Tibial nerve (tissue), 4 donors: ENCODE data around the gene LRBA. TPM values are rescaled to one million over a fixed set of nuclear protein-coding genes. Genes with fewer than 3 reads are reported as not detected.
"Not testable (repeated sequence)": the region's sequence is repeated elsewhere in the genome, so short reads cannot be mapped to it uniquely, and the experiment has no call there.

Source experiments
- DNase-seq, 2 donors: peaks; one replicate each; pipeline ENCODE4 v3.0.0-alpha.2; 2019; ENCODE audit warnings: low spot score in 2 of 2
- H3K27ac ChIP-seq, 4 donors: fragments of 200-600 bp; sonication (generic) in 3 of 4; one replicate each; pipeline ENCODE4 v1.5.1; 2017 to 2019; ENCODE audit warnings: mild to moderate bottlenecking in 1 of 4
- H3K27me3 ChIP-seq, 2 donors: fragments of 200-600 bp; sonication (generic) in 1 of 2; one replicate each; pipeline versions ENCODE4 v1.5.1 to v1.6.0; 2017 to 2019
- H3K36me3 ChIP-seq, 3 donors: fragments of 200-600 bp; sonication (generic); one replicate each; pipeline ENCODE4 v1.5.1; 2018 to 2019
- H3K4me1 ChIP-seq, 4 donors: fragments of 200-600 bp; sonication (generic) in 3 of 4; one replicate each; pipeline ENCODE4 v1.5.1; 2017 to 2019
- H3K4me3 ChIP-seq, 4 donors: fragments of 200-600 bp; sonication (generic) in 3 of 4; one replicate each; pipeline ENCODE4 v1.5.1; 2017 to 2019; ENCODE audit warnings: mild to moderate bottlenecking in 1 of 4, moderate library complexity in 1 of 4
- H3K9me3 ChIP-seq, 4 donors: fragments of 200-600 bp; sonication (generic) in 3 of 4; one replicate each; pipeline ENCODE4 v1.5.1; 2017 to 2019
- CTCF ChIP-seq, 5 experiments: fragments of 200-600 bp in 3 of 5; fragments of 450-650 bp in 2 of 5; sonication (generic) in 3 of 5; IDR thresholded peaks; one replicate each; pipeline ENCODE4 v1.5.1; 2016 to 2019; ENCODE audit warnings: antibody characterized with exemption in 5 of 5, mild to moderate bottlenecking in 3 of 5, moderate library complexity in 2 of 5
- EP300 ChIP-seq, 2 donors: sonication (generic); formaldehyde crosslinking; IDR thresholded peaks; one replicate each; pipeline ENCODE4 v1.6.1; 2017; ENCODE audit warnings: antibody characterized with exemption in 2 of 2, mild to moderate bottlenecking in 1 of 2
- POLR2A ChIP-seq, 2 donors: fragments of 450-650 bp; IDR thresholded peaks; one replicate each; pipeline ENCODE4 v1.6.1; 2017; ENCODE audit warnings: antibody characterized with exemption in 2 of 2, mild to moderate bottlenecking in 2 of 2, moderate library complexity in 2 of 2
- WGBS, 2 donors: methylation state at CpG; one replicate each; pipeline ENCODE4 v1.1.5; 2018; 5-methylcytosine and 5-hydroxymethylcytosine counted together
- total RNA-seq, 4 donors: library from RNA; depleted of rRNA; stranded (reverse); fragments of >200 nt; gene quantifications; one replicate each; pipeline ENCODE4 v1.1.0, GENCODE V29; 2016

The LRBA gene
- total RNA-seq, 4 donors from 2014 or later: 35.4 to 43.1 (median 38.0) TPM

DNA sequence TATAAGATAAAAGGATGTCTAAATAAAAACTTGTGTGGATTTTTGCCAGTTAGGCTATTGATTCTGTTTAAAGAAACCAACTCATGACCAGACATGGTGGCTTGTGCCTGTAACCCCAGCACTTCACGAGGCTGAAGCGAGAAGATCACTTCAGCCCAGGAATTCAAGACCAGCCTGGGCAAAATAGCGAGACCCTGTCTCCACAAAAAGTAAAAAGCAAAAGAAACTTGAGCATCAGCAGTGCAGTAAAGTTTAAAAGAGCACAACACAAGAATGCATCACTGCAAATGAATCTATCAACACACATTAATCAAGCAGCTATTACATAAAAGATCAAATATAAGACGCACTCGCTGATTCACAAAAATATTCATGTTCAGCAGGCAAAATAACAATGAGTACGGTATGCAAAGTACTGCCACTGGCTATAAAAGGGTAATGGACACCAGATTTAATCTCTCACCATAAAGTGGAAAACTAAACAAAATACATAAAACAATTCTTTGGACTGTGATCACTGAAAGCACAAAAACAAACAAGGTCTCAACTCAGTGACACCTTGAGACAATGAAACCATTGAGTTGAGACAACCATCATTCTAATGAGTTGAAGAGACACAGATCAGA, 41.3 kb downstream of the LRBA start:
- no peaks in the 10 kb centered on the region for H3K9me3 ChIP-seq
- no peaks in the 10 kb centered on the region for H3K27me3 ChIP-seq
- peaks cover 0 to 3% (median 0%) of the 10 kb centered on the region in 4 donors for H3K4me1 ChIP-seq
- no peak for TF ChIP-seq POLR2A (IDR thresholded peaks at IDR 0.05)
- no peak for TF ChIP-seq CTCF (IDR thresholded peaks at IDR 0.05)
- no peak for TF ChIP-seq EP300 (IDR thresholded peaks at IDR 0.05)
- H3K4me3 ChIP-seq: no peak overlapping the region
- no peak for DNase-seq
- no peak overlapping the region for H3K27ac ChIP-seq
- 90% methylated on average over 6 of the region's 6 CpGs for WGBS, 2 donors
- no peaks in the 10 kb centered on the region for H3K36me3 ChIP-seq

- TF ChIP-seq EP300 (IDR thresholded peaks at IDR 0.05): no peak
- TF ChIP-seq POLR2A (IDR thresholded peaks at IDR 0.05): no peak
- TF ChIP-seq CTCF (IDR thresholded peaks at IDR 0.05): no peak
- H3K9me3 ChIP-seq: no peaks in the 10 kb centered on the region
- WGBS, 2 donors: 36 to 47% methylated on average over 1 of the region's 1 CpG
- peaks cover 0 to 3% (median 0%) of the 10 kb centered on the region in 4 donors for H3K4me1 ChIP-seq
- DNase-seq: no peak
- H3K4me3 ChIP-seq: no peak overlapping the region
- no peak overlapping the region for H3K27ac ChIP-seq
- no peaks in the 10 kb centered on the region for H3K27me3 ChIP-seq
- H3K36me3 ChIP-seq: no peaks in the 10 kb centered on the region
These were observed 42.5 kb downstream of the LRBA start for GRCh38 chr4:150972592-150972991.

GRCh38 chr4:150971901-150972300, 43.2 kb downstream of the LRBA start:
- no peak for DNase-seq
- peaks cover 0 to 3% (median 0%) of the 10 kb centered on the region in 4 donors for H3K4me1 ChIP-seq
- no peaks in the 10 kb centered on the region for H3K9me3 ChIP-seq
- no peak overlapping the region for H3K4me3 ChIP-seq
- no peaks in the 10 kb centered on the region for H3K36me3 ChIP-seq
- no peak overlapping the region for H3K27ac ChIP-seq
- no peak for TF ChIP-seq CTCF (IDR thresholded peaks at IDR 0.05)
- no peaks in the 10 kb centered on the region for H3K27me3 ChIP-seq

GRCh38 chr4:150970685-150971151, 44.4 kb downstream of the LRBA start:
- no peak overlapping the region for H3K4me3 ChIP-seq
- DNase-seq: no peak
- no peaks in the 10 kb centered on the region for H3K9me3 ChIP-seq
- no peaks in the 10 kb centered on the region for H3K27me3 ChIP-seq
- H3K4me1 ChIP-seq: peaks cover 0 to 3% (median 0%) of the 10 kb centered on the region in 4 donors
- WGBS, 2 donors: 93 to 94% methylated on average over 2 of the region's 2 CpGs
- H3K27ac ChIP-seq: no peak overlapping the region
- H3K36me3 ChIP-seq: no peaks in the 10 kb centered on the region
- TF ChIP-seq EP300 (IDR thresholded peaks at IDR 0.05) (no peak), CTCF (IDR thresholded peaks at IDR 0.05) (no peak), POLR2A (IDR thresholded peaks at IDR 0.05) (no peak)

- no peaks in the 10 kb centered on the region for H3K9me3 ChIP-seq
- TF ChIP-seq CTCF (IDR thresholded peaks at IDR 0.05): no peak
- TF ChIP-seq EP300 (IDR thresholded peaks at IDR 0.05): no peak
- TF ChIP-seq POLR2A (IDR thresholded peaks at IDR 0.05): no peak
- no peak overlapping the region for H3K4me3 ChIP-seq
- H3K27me3 ChIP-seq: no peaks in the 10 kb centered on the region
- peaks cover 0 to 18% (median 0%) of the 10 kb centered on the region in 4 donors for H3K4me1 ChIP-seq
- H3K27ac ChIP-seq: no peak overlapping the region
- no peaks in the 10 kb centered on the region for H3K36me3 ChIP-seq
- no peak for DNase-seq
These were observed 50.3 kb downstream of the LRBA start for GRCh38 chr4:150964754-150965153.

DNA sequence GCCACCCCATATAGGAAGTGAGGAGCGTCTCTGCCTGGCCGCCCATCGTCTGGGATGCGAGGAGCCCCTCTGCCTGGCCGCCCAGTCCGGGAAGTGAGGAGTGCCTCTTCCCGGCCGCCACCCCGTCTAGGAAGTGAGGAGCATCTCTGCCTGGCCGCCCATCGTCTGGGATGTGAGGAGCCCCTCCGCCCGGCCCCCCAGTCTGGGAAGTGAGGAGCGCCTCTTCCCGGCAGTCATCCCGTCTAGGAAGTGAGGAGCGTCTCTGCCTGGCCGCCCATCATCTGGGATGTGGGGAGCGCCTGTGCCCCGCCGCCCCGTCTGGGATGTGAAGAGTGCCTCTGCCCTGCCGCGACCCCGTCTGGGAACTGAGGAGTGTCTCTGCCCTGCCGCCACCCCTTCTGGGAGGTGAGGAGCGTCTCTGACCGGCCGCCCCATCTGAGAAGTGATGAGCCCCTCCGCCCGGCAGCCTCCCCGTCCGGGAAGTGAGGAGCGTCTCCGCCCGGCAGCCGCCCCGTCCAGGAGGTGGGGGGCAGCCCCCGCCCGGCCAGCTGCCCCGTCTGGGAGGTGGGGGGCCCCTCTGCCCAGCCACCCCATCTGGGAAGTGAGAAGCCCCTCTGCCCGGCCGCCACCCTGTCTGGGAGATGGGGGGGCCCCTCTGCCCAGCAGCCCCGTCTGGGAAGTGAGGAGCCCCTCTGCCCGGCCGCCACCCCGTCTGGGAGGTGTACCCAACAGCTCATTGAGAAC, 51.3 kb downstream of the LRBA start:
- not testable (repeated sequence) for DNase-seq, H3K27me3 ChIP-seq, H3K4me3 ChIP-seq, H3K27ac ChIP-seq, H3K36me3 ChIP-seq, H3K9me3 ChIP-seq
- WGBS, 2 donors: 93 to 97% methylated on average over 41 to 46 of the region's 47 CpGs
- peaks cover 0 to 18% (median 0%) of the 10 kb centered on the region in 4 donors for H3K4me1 ChIP-seq
